OCI-LY1 (cell line): Measurements from ENCODE around the gene UNC93A.

Source experiments
- H2AFZ ChIP-seq: fragments of 200-600 bp; sonication (generic), shearing (Covaris generic); 2 replicates; pipeline ENCODE4 v1.6.0; 2014; ENCODE audit warnings: antibody characterized with exemption, mild to moderate bottlenecking, low read length
- H3F3A ChIP-seq: fragments of 200-600 bp; sonication (generic), shearing (Covaris generic); 2 replicates; pipeline ENCODE4 v1.6.0; 2014; ENCODE audit warnings: mild to moderate bottlenecking, antibody characterized with exemption, low read length, moderate library complexity; ENCODE audit not compliant: insufficient read depth
- H3K27ac ChIP-seq: fragments of 200-600 bp; sonication (generic); 2 replicates; pipeline ENCODE4 v1.5.1; 2014; ENCODE audit warnings: low read length, mixed run types, mild to moderate bottlenecking, low read depth; ENCODE audit not compliant: poor library complexity, severe bottlenecking
- H3K27me3 ChIP-seq: fragments of 200-600 bp; sonication (generic); 2 replicates; pipeline ENCODE4 v1.6.0; 2014; ENCODE audit warnings: antibody characterized with exemption, mild to moderate bottlenecking, low read length, moderate library complexity; ENCODE audit not compliant: insufficient read depth
- H3K36me3 ChIP-seq: fragments of 200-600 bp; sonication (generic); 2 replicates; pipeline ENCODE4 v1.6.1; 2014; ENCODE audit warnings: mild to moderate bottlenecking, antibody characterized with exemption, low read length, moderate library complexity, mixed read lengths; ENCODE audit not compliant: insufficient read depth
- H3K4me1 ChIP-seq: fragments of 200-600 bp; sonication (generic); 2 replicates; pipeline ENCODE4 v1.5.1; 2014; ENCODE audit warnings: mild to moderate bottlenecking, low read length, moderate library complexity; ENCODE audit not compliant: insufficient read depth, severe bottlenecking
- H3K4me2 ChIP-seq: fragments of 200-600 bp; sonication (generic), shearing (Covaris generic); 2 replicates; pipeline ENCODE4 v1.6.1; 2014; ENCODE audit warnings: low read length
- H3K4me3 ChIP-seq: fragments of 200-600 bp; sonication (generic); 2 replicates; pipeline ENCODE4 v1.5.1; 2014; ENCODE audit warnings: low read length, low read depth, mild to moderate bottlenecking, mixed read lengths; ENCODE audit not compliant: poor library complexity, severe bottlenecking
- H3K79me2 ChIP-seq: fragments of 200-600 bp; shearing (Covaris generic); 2 replicates; pipeline ENCODE4 v1.6.1; 2016; ENCODE audit warnings: mixed run types, low read length, mixed read lengths; ENCODE audit not compliant: insufficient read depth
- H3K9ac ChIP-seq: fragments of 200-600 bp; sonication (generic), shearing (Covaris generic); 2 replicates; pipeline ENCODE4 v1.6.1; 2014; ENCODE audit warnings: mild to moderate bottlenecking, low read length, mixed read lengths
- H3K9me2 ChIP-seq: fragments of 200-600 bp; sonication (generic), shearing (Covaris generic); 2 replicates; pipeline ENCODE4 v1.6.1; 2014; ENCODE audit warnings: low read depth, mild to moderate bottlenecking, low read length, mixed read lengths
- H3K9me3 ChIP-seq: fragments of 200-600 bp; shearing (Covaris generic); 2 replicates; pipeline ENCODE4 v1.6.1; 2014; ENCODE audit warnings: low read length, mixed read lengths
- H4K20me1 ChIP-seq: fragments of 200-600 bp; sonication (generic), shearing (Covaris generic); 2 replicates; pipeline ENCODE4 v1.6.0; 2016; ENCODE audit warnings: mild to moderate bottlenecking, low read length; ENCODE audit not compliant: insufficient read depth
- CTCF ChIP-seq: fragments of 200-600 bp; sonication (generic), shearing (Covaris generic); IDR thresholded peaks from 2 replicates; pipeline ENCODE4 v1.5.1; 2017; ENCODE audit warnings: mild to moderate bottlenecking, antibody characterized with exemption, low read length, moderate library complexity, mixed read lengths
- EZH2 ChIP-seq: fragments of 200-600 bp; sonication (generic), shearing (Covaris generic); IDR thresholded peaks from 2 replicates; pipeline ENCODE4 v1.8.0; 2017; ENCODE audit warnings: borderline replicate concordance, mixed run types, mild to moderate bottlenecking, antibody characterized with exemption, low read length, moderate library complexity, mixed read lengths

UNC93A gene

GRCh38 chr6:167296293-167296690 is 5.2 kb downstream of the UNC93A start:
- H3K9ac ChIP-seq, result no peak overlapping the region
- no peak overlapping the region for H3K27ac ChIP-seq
- H3K79me2 ChIP-seq, result no peaks in the 10 kb centered on the region
- no peaks in the 10 kb centered on the region for H3K4me1 ChIP-seq
- H3K4me2 ChIP-seq, result no peak overlapping the region
- no peaks in the 10 kb centered on the region for H3K36me3 ChIP-seq
- no peaks in the 10 kb centered on the region for H3F3A ChIP-seq
- no peak for TF ChIP-seq CTCF
- no peak for TF ChIP-seq EZH2
- H4K20me1 ChIP-seq, result no peaks in the 10 kb centered on the region
- H2AFZ ChIP-seq, result no peak overlapping the region
- H3K9me3 ChIP-seq, result no peaks in the 10 kb centered on the region
- no peaks in the 10 kb centered on the region for H3K9me2 ChIP-seq
- peaks cover 3% of the 10 kb centered on the region; the same call in 1 of the 2 replicates for H3K27me3 ChIP-seq
- no peak overlapping the region for H3K4me3 ChIP-seq

GRCh38 chr6:167296902-167297301 is 5.8 kb downstream of the UNC93A start:
- no peaks in the 10 kb centered on the region for H3K9me2 ChIP-seq
- peaks cover 3% of the 10 kb centered on the region; the same call in 1 of the 2 replicates for H3K27me3 ChIP-seq
- no peak overlapping the region for H3K4me2 ChIP-seq

GRCh38 chr6:167298127-167298526 is 7.0 kb downstream of the UNC93A start:
- no peak overlapping the region for H2AFZ ChIP-seq

More at GRCh38 chr6:167296902-167297301, 5.8 kb downstream of the UNC93A start:
- Histone ChIP-seq H3K9me3 (no peaks in the 10 kb centered on the region), H3K4me3 (no peak overlapping the region), H3K9ac (no peak overlapping the region), H3K36me3 (no peaks in the 10 kb centered on the region), H3K27ac (no peak overlapping the region), H4K20me1 (no peaks in the 10 kb centered on the region), H3F3A (no peaks in the 10 kb centered on the region), H2AFZ (no peak overlapping the region), H3K4me1 (no peaks in the 10 kb centered on the region), H3K79me2 (no peaks in the 10 kb centered on the region)
- TF ChIP-seq CTCF (no peak), EZH2 (no peak)

More at GRCh38 chr6:167298127-167298526, 7.0 kb downstream of the UNC93A start:
- Histone ChIP-seq H3K27me3 (peaks cover 3% of the 10 kb centered on the region; the same call in 1 of the 2 replicates), H3F3A (no peaks in the 10 kb centered on the region), H3K9ac (no peak overlapping the region), H3K4me2 (no peak overlapping the region), H3K9me3 (no peaks in the 10 kb centered on the region), H3K4me1 (no peaks in the 10 kb centered on the region), H3K36me3 (no peaks in the 10 kb centered on the region), H4K20me1 (no peaks in the 10 kb centered on the region), H3K9me2 (no peaks in the 10 kb centered on the region), H3K79me2 (no peaks in the 10 kb centered on the region), H3K4me3 (no peak overlapping the region), H3K27ac (no peak overlapping the region)
- TF ChIP-seq EZH2 (no peak), CTCF (no peak)
